Stimulated activated CD8-positive, alpha-beta memory T cell treated with anti-CD3 and anti-CD28 coated beads, Interleukin-12 subunit alpha, Interleukin-12 subunit beta, amount 100 ng/mL, for 4 hours (primary cell): Measurements from ENCODE around the gene TAGLN3.

Experiments used
- DNase-seq: peaks from one replicate; pipeline ENCODE4 v3.0.0-alpha.2; 2020; ENCODE audit warnings: low read depth

TAGLN3 gene

GRCh38 chr3:111998636-111999483 is at the start of gene TAGLN3:
Gene TAGLN3 (plus strand): TSS chr3:111998922. CDS start chr3:111999423, 501 bp downstream.
- no peak for DNase-seq

DNA sequence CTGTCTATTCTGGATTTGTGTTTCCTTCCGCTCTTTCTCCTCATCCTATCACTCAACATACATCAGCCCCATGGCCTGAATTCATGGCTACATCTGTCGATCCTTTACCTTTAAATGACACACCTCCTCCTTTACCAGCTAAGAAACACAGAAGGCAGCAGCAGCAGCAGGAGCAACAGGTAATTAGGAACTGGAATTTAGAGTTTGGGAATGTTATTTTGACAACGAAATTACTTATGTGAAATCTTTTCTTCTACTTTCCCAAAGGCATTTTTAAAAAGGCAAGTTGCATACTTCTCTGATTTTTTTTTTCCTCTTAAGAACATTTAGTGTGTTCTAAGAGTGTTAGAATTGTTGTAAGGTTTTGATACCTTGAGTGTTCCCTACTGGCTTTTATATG is 49.0 kb upstream of the TAGLN3 start:
- DNase-seq = no peak

DNA sequence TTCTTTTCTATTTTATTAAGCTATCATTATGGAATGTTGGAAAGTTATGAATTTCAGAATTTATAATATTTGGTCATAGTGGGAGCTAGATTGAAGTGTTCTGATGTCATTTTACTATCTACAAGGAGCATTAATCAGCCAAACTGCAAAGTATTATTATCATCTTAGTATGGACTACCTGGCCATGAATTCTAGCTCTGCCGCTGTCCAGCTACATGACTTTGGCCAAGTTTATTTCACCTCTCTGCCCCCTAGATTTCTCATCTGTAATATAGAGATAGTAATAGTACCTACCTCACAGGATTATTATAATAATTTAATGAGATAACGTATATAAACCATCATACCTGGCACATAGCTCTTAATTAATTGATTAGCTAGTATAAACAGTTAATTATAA is 47.7 kb upstream of the TAGLN3 start:
- no peak for DNase-seq

- DNase-seq = no peak
These were observed 46.6 kb upstream of the TAGLN3 start for GRCh38 chr3:111952086-111952485.

GRCh38 chr3:111952866-111953450 is 45.8 kb upstream of the TAGLN3 start:
- DNase-seq = no peak

- DNase-seq = no peak
These were observed 44.3 kb upstream of the TAGLN3 start for GRCh38 chr3:111954228-111954990.

DNA sequence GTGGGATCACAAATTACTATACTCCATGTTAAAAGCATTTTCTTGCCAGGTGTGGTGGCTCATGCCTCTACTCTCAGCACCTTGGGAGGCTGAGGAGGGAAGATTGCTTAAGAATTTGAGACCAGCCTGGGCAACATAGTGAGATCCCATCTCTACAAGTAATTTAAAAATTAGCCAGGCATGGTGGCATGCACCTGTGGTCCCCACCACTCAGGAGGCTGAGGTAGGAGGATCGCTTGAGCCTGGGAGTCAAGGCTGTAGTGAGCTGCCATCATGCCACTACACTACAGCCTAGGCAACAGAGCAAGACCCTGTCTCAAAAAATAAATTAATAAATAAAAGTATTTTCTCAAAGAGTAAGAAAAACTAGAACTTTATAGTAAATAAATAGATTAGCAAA is 42.8 kb upstream of the TAGLN3 start:
- DNase-seq = no peak

GRCh38 chr3:111956449-111956848 is 42.3 kb upstream of the TAGLN3 start:
- no peak for DNase-seq

DNA sequence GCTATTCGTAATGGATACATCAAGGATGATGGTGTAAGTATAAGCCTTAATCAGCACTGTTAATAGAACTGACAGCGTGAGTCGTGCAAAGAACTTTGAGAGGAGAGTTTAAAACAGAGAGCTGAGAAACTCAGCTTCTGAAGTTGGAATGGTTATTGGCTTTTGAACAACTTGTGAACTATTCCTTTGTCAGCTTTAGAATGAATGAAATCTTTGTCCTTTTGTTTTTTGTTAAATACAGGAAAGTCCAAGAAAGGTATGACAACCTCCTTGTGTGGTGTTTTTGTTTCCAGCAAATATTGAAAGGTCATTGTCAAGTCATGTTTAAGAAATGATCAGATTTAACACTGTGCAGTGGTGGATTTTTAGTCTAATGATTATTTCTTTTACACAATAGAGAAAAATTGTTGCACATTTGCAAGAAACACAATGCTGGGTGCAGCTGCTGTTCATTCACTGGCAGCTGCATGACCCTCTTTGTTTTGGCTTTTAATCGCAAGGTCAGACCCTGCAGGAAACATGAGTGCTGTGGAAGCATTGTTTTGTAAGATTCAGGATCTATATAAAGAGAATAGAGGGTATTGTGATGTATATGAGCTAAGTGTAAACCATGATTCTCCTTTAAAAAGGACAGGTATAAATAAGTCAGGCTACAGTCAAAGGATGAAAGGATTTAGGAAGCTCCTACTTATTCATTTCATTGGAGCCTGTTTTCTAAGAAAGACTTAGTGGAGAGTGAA is 41.6 kb upstream of the TAGLN3 start:
- DNase-seq = no peak

GRCh38 chr3:111961461-111962164 is 37.1 kb upstream of the TAGLN3 start:
- DNase-seq = no peak

DNA sequence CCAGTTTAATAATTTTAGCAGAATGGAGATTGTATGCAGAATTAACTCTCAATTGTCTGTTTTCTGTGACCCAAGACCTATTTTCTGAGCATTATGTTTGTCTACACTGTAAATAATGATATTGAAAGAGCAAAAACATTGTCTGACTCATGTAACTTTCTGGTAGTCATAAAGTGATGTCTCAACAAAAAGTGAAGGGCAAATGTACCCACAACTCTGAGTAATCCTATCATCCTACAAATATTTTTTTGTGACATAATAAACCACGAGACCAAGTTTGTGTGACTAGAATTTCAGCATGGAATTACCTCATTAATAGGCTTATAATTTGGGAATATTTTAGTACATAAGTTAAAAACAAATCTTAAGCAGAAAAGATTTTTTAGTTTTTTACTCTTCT is 35.3 kb upstream of the TAGLN3 start:
- DNase-seq = no peak

GRCh38 chr3:111965484-111965883 is 33.2 kb upstream of the TAGLN3 start:
- no peak for DNase-seq

GRCh38 chr3:111967068-111967467 is 31.7 kb upstream of the TAGLN3 start:
- DNase-seq = no peak

- DNase-seq = peak; percentile 50
These were observed 31.0 kb upstream of the TAGLN3 start for GRCh38 chr3:111967651-111968274.

GRCh38 chr3:111968319-111969054 is 30.2 kb upstream of the TAGLN3 start:
- DNase-seq = no peak

DNA sequence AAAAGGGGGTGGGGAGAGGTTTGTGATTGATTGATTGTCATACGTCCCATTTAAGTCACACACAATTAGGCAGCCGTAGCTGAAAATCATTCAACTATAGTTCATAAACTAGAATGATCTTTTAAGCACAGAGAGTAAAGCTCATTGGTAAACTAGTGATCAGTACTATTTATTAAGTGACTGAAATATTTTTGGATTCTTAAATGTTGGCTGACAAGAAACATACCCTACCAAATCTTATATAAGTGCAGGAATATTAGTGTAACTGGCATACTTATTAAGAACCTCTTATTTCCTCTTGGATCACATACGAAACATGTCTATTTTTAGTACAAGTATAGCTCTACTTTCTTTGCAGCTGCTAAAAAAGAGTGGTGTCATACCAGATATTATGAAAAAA is 28.3 kb upstream of the TAGLN3 start:
- DNase-seq = no peak

DNA sequence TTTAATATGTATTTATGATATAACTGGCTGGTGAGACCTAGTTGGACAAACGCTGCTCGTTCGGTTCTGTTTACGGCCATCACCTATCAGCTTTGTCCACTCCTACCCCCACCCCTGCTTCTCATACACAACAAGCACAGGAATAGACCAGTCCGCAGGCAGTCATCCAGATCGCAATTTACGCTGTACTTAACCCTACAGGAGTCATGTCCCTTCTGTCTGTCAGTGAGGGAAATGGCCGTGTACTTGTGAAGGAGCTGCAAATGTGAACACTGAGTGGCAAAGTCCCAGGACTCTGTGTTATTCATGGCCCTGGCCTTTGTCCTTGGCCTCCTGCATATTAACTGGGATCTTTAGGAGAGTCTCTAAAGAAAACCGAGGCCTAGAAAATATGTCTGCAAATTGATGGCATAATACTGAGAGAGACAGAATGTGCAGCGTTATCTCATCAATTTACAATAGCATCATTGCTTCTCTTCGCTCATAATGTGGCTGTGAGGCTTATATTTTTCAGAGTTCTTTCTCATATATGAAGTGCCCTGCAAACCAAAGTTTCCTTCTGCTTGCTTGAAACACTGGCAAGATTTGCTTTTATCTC is 27.1 kb upstream of the TAGLN3 start:
- DNase-seq = no peak

DNA sequence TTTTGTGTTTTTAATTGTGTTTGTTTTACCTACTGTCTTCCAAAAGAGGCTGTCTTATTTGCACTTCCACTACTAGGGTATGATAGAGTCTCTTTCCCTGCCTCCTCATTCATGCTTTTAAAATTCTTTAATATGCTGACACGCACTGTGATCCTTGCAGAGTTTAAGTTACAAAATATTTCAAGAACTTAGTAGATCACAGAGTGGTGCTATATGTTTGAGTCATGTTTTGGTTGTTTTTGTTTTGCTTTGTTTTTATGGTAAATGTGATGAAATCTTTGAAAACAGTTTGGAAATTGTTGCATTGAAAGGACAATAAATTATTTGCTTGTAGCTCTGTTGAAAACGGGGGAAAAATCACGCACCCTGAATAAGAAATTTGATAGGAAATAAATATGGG is 25.8 kb upstream of the TAGLN3 start:
- no peak for DNase-seq

DNA sequence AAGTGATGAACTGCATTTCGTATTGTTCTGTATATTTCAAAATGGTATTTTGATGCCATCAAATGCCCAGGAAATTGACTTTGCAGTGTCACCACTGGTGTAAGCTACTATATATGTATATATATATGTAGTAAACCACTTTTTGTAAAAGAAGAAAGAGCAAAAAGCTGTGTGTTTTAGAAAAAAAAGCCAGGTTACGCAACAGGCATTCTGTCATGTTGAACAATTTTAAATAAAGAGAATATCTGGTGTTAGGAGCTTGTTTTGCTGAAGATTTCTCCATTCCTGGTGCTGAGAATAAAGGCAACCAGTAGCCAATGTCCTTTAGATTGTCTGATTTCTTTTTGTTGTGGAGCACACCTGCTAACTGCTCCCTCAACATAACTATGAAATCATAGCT is 23.6 kb upstream of the TAGLN3 start:
- DNase-seq = no peak

- DNase-seq = no peak
These were observed 22.5 kb upstream of the TAGLN3 start for GRCh38 chr3:111976254-111976653.
